ENCODE measurements around the gene CBR4.

DNA sequence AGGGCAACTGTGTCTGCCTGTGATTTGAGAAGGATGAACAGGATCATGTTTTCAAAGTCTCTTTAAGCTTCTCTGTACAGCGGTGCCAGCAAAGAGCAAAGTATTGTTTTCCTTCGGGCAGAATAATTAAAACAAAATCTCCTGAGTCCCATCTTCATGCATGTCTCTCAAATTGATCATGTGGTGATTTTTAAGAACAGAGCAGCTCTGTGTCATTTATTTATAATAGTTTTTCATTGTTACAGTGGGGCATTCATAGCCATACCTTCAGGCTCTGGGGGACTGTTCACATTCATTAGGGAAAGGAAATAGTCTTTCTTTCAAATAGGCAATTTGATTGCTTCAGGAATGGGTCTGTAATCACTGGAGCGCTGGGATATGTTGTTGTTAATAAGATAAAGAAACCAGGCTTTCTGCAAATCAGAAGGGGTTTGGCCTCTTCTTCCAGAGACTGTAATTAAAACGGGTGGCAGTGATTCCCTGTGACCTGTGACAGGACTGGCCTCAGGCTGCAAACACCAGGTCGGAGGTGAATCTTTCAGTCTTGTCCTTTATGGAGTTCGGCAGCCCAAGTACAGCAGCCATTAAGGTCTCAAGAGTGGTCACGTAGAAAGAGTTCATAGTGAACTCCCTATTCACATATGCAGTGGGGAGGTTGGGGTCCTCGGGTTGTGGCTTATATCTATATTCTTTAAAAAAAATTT is 29.3 kb upstream of the CBR4 start:
- TF ChIP-seq EZH2 (IDR thresholded peaks at IDR 0.05; ENCODE audit: low read length, missing control alignments), result no peak
- TF ChIP-seq, protein P1, sequence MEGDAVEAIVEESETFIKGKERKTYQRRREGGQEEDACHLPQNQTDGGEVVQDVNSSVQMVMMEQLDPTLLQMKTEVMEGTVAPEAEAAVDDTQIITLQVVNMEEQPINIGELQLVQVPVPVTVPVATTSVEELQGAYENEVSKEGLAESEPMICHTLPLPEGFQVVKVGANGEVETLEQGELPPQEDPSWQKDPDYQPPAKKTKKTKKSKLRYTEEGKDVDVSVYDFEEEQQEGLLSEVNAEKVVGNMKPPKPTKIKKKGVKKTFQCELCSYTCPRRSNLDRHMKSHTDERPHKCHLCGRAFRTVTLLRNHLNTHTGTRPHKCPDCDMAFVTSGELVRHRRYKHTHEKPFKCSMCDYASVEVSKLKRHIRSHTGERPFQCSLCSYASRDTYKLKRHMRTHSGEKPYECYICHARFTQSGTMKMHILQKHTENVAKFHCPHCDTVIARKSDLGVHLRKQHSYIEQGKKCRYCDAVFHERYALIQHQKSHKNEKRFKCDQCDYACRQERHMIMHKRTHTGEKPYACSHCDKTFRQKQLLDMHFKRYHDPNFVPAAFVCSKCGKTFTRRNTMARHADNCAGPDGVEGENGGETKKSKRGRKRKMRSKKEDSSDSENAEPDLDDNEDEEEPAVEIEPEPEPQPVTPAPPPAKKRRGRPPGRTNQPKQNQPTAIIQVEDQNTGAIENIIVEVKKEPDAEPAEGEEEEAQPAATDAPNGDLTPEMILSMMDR (conservative IDR thresholded peaks at IDR 0.05 in 1 of 2, IDR thresholded peaks at IDR 0.05 in 1 of 2; ENCODE audit: low read depth in 1 of 2, low read length in 2 of 2), result no peak
